ENCODE measurements around the gene GMPPA.

The GMPPA gene

GRCh38 chr2:219468410-219469185, 30.1 kb upstream of the GMPPA start:
- DNase-seq: no peak

- no peak for DNase-seq
These were observed 29.4 kb upstream of the GMPPA start for GRCh38 chr2:219469186-219469724.

- DNase-seq: no peak
These were observed 28.3 kb upstream of the GMPPA start for GRCh38 chr2:219470429-219470828.

GRCh38 chr2:219471476-219472371, 27.0 kb upstream of the GMPPA start:
- no peak for DNase-seq

- DNase-seq: no peak
These were observed 26.0 kb upstream of the GMPPA start for GRCh38 chr2:219472629-219473187.

GRCh38 chr2:219473511-219473910, 25.2 kb upstream of the GMPPA start:
- DNase-seq: no peak

GRCh38 chr2:219474285-219475060, 24.2 kb upstream of the GMPPA start:
- DNase-seq: no peak

GRCh38 chr2:219475278-219475677, 23.4 kb upstream of the GMPPA start:
- DNase-seq: no peak

GRCh38 chr2:219475697-219476651, 22.7 kb upstream of the GMPPA start:
- peak in 1 of 2 experiments; percentile 84 for DNase-seq

- DNase-seq: no peak
These were observed 22.0 kb upstream of the GMPPA start for GRCh38 chr2:219476652-219477151.

- DNase-seq: no peak
These were observed 21.5 kb upstream of the GMPPA start for GRCh38 chr2:219477179-219477578.

GRCh38 chr2:219477815-219478214, 20.9 kb upstream of the GMPPA start:
- DNase-seq: no peak

GRCh38 chr2:219478916-219479315, 19.8 kb upstream of the GMPPA start:
- DNase-seq: no peak

- no peak for DNase-seq
These were observed 18.7 kb upstream of the GMPPA start for GRCh38 chr2:219480004-219480403.

- no peak for DNase-seq
These were observed 15.9 kb upstream of the GMPPA start for GRCh38 chr2:219482674-219483405.

- peak in 1 of 2 experiments; percentile 52 for DNase-seq
These were observed 15.0 kb upstream of the GMPPA start for GRCh38 chr2:219483451-219484342.

GRCh38 chr2:219484343-219485200, 14.1 kb upstream of the GMPPA start:
- peak in 1 of 2 experiments; percentile 52 for DNase-seq

GRCh38 chr2:219485201-219485580, 13.5 kb upstream of the GMPPA start:
- DNase-seq: no peak

Measured in NCI-H526 (cell line).